GM18526 (cell line): ENCODE results near the gene KCNJ11.

Experiments
- POLR2A ChIP-seq: IDR thresholded peaks from 3 replicates; pipeline ENCODE4 v1.6.1; 2011; ENCODE audit not compliant: insufficient read length; ENCODE audit errors: extremely low read depth

Gene KCNJ11

DNA sequence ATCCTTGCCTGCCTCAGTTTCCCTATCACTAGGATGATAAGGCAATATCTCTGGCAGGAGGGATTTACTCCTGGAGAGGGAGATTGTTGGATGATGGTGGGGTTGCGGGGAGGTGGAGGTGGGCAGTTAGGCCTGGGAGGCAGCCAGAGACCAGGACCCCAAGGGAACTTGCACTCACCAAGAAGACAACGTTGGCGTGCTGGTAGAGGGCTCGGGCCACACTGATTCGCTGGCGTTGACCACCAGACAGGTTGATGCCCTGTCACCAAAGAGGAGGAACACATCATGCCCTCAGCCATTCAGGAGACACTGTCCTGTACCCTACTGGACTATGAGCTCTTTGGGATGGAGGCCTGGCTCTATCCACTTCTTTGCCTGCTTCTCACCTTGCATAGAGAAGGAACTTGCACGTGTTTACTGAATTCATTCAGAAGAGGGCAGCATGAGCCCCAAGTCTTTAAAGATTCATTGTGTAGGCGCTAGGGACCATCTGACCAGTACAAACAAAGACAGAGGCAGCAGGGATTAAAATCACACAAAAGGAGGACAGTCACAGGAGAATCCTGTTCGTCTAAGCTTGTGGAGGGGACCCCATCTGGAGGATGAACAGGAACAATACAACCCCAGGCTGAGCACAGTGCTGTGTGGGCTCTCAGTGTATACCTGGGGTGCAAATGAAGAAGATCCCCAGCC is 24.2 kb upstream of the KCNJ11 start:
- TF ChIP-seq POLR2A: no peak

DNA sequence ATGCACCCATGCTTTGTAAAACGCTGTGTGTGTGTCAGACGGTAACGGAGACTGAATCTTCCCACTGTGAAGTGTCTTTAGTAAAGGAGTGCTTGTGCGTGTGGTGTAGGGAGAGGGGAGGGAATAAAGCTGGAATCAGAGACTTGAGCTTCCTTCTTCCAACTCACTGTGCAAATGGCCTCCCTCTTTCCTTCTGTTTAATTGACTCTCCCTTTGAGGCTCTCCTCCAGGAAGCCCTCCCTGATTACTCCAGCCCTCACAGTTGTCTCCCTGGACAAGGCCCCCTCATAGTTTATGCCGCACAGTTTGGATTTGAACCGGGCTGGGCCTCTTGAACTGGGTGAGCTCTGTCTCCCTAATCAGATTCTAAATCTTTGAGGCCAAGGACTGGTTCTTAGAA is 23.0 kb upstream of the KCNJ11 start:
- TF ChIP-seq POLR2A: no peak

DNA sequence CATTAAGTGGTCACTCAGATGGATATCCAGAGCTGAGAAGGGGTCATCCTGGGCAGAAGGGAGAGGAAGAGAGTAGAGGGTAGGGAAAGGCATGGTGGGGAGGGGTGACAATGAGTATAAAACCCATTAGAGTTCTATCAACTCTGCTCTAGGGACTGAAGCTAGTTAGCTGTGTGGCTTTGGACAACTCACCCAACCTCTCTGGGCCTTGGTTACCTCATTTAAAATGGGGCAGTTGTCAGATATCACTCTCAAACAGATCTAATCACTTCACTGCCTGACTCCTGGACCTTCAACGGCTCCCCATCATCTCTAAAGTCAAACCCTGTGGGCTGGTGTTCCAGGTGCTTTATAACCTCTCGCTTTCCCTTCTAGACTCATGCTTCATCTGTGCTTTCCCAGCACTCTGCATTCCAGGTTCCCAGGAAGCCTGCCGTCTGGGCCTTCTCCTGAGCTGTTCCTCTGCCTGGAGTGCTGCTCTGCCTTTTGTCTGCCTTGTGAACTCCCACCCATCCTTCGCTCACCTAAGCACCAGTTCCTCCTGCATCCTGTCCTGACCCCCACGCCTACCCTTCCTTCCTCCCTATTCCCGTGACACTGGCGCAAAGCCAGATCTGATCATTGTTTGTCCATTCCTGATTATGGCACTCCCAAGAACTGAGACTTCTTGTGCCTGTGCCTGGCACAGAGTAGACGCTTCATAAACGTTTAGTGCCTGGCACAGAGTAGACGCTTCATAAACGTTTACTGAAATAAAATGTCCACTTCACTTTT is 22.3 kb upstream of the KCNJ11 start:
- no peak for TF ChIP-seq POLR2A

DNA sequence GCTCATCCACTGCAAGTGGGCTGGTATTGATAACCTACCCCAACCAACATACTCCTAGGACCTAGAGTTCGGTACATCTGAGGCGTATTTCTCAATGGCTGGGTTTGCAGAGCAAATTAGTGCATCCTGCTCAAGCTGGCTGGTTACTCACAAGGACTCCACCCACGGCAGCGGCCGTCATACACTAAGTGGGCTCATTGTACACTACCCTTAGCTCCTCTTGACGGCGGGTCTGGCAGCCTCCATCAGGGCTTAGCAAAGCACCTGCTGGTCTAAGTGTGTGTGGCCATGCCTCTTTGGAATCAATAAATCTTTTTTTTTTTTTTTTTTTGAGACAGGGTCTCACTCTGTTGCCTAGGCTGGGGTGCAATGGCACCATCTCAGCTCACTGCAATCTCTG is 20.2 kb upstream of the KCNJ11 start:
- no peak for TF ChIP-seq POLR2A

DNA sequence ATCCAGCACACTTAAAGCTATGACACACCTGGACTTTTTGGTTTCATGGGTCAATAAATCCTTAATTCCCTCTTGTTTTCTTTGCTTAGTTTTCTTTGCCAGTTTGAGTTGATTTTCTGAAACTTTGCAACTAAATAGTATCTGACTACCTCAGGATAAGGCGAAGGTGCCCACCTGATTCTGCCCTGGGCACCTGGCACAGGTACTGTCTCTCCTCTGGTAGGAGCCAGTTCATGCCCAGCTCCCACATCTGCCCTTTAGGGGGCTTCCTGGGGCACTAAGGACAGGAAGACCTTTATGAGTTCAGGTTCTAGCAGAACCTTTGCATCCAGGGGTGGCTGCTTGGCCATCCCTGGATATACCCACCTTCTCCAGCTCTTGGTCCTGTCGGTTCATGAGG is 19.6 kb upstream of the KCNJ11 start:
- TF ChIP-seq POLR2A: no peak

DNA sequence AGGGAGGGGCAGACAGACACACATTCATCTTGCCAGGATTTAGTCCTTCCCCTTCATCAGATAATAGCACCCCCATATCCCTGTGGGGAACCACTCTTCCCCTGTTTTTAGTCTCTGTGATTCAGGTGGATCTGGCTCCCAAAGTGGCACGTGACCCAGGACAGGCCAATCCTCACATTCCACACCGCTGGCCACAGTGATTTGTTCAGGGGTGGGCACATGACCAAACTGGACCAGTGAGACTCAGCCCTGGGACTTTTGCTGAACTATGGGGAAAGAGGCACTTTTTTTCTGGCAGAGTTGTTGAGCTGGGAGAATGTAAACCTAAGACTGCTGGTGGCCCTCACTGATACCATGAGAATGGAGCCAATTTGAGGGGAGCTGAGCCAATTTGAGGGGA is 19.1 kb upstream of the KCNJ11 start:
- no peak for TF ChIP-seq POLR2A

DNA sequence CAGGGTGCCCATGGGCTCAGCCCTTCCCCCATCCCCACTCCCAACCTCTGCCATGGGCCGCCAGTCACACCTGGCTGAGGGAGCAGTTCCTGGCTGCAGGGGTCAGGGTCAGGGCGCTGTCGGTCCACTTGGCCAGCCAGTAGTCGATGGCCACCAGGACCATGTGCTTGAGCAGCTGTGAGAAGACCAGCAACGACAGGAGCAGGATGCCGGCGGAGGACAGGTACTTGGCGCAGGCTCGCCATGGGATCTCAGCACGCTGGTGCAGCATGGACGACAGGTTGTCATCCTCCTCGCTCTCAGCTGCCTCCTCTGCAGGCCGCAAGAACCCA is 18.3 kb upstream of the KCNJ11 start:
- no peak for TF ChIP-seq POLR2A

DNA sequence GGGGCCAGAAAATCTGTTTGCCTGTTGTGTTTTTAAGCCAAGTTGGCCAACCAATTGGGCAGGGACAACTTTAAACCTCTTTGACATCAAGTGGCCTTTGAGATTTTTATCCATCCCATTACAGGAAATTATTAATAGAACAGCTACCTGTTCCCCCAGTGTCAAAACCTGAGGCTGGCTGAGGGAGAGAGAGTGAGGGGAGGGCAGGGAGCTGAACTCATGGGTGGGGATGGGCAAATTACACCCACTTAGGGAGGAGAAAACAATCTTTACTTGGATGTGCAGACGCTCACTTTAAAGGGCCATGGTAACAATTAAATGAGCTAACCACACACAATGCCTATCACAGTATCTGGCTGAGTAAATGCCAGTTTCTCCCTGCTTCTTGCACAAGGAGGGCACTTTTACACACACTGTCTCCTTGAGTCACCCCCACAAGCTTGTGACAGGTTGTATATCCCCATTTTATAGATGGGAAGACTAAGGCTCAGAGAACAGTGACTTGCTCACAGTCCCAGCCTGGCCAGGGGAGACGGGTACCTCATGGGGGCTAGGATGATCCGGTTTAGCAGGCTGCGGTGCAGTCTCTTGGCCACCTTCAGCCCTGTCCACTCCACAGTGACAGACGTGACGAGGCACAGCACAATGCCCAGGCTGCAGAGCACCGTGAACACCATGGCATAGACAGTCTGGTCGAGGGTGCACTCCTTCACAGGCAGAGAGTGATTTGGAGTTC is 17.8 kb upstream of the KCNJ11 start:
- no peak for TF ChIP-seq POLR2A

DNA sequence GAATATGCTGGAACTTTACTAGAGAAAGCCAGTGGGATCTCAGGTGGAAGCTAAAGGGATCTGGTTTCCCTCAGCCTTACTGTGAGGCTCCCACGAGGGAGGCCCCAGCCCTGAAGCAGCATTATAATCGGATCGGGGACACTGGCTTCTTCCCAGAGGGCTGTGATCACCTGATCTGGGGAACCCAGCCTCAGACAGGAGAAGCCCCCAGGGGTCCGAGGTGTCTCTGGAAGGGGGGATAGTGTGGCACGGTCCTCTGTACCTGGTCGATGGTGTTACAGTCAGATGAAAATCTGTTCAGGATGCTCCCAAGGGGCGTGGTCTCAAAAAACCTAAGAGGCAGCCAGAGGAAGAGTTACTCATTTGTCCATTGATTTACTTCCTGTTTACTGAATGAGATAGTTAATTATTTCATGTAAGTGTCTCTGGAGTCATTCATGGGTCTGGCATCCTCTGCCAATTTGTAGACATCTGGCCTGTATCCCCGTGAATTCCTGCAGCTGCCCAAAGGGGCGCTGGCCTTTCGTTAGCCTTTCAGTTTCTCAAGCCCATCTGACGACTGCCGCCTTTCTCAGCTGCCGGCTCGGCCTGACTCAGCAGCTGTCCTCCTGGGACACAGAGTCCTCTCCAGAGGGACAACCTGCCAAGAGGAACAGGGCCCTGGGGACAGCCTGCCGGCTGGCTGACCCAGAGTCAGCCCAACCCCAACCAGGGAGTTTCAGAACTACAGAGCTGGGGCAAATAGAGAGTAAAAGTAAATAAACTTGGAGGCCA is 17.0 kb upstream of the KCNJ11 start:
- TF ChIP-seq POLR2A: no peak

DNA sequence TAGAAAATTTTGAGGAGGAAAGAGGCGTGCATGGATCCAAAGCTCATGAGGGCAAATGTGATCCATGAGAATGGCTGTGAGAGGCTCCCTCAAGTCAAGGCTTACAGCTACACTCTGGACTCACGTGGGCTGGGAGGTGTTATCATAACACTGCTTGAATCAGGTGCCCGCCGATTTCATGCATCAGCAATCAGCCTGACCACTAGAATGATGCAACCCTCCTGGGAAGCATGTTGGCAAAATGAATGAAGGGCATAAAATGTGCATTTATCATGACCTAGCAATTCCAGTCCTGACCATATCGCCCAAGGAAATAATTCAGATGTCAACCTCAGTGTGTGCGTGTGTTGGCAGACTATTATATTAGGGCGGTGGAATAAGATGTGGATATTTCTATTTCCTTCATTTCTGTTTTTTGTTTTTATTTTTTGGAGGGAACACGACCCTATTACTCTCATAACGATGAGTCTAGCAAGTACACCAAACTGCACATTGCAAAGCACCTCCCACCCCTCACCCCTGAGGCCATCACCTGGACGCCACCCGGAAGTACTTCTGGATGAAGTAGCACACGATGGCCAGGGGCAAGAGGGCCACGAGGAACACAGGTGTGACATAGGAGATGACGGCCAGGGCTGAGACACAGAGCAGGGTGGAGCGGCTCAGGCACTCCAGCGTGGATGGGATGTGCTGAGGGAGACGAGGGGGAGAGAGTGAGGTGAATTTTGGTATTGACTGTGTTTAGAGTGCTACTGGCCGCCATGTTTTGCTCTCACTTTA is 15.7 kb upstream of the KCNJ11 start:
- no peak for TF ChIP-seq POLR2A

DNA sequence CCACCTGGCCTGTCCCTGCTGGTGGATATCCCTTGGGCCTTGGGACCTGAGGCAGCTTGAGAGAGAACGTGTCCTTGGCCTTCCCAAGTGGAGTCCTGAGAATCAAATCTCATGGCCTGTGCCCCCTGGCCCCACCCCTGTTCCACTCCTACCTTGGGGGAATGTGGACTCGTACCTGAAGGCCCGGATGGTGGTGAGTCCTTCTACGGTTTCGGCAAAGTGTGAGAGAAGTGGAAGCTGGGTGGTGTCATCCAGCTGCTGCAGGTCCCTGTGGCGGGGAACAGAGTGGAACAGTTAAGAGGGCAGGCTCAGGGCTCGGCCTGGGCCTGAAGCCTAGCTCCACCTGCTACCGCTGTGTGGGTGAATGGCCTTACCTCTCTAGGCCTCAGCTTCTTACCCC is 14.0 kb upstream of the KCNJ11 start:
- no peak for TF ChIP-seq POLR2A

DNA sequence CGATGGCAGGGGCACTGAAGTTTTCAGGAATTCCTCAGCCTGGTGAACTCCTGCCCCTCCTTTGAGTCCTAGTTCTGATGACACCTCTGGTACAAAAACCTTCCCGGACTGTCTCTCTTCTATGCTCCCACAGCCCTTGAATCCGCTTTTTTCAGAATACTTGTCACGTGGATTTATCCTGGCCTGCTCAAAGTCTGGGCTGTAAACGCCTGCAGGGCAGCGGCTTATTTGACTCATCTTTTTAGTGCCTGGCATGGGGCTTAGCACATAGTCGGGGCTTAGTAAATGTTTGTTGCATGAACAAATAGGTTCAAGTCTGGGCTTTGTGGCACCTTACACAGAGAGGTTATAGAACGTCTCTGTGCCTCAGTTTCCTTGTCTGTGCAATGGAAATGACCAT is 13.4 kb upstream of the KCNJ11 start:
- no peak for TF ChIP-seq POLR2A

DNA sequence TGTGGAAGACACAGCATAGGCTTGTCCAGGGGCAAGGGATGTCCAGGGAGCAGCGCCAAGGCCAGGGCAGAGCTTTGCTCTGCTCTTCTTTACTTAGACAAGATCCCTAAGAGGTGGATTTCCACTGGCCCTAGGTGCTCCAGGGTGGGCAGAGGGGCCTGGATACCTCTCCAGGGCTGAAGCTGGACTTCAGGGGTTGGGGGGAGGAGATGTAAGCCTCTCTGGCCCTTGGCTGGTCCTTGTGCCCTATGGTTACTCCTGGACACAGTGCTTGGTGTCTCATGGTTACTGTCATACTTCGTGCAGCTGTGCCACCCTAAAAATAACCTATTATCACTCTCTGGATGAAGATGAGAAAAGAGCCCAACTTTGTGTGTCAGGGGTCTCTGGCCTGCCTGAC is 12.9 kb upstream of the KCNJ11 start:
- no peak for TF ChIP-seq POLR2A

DNA sequence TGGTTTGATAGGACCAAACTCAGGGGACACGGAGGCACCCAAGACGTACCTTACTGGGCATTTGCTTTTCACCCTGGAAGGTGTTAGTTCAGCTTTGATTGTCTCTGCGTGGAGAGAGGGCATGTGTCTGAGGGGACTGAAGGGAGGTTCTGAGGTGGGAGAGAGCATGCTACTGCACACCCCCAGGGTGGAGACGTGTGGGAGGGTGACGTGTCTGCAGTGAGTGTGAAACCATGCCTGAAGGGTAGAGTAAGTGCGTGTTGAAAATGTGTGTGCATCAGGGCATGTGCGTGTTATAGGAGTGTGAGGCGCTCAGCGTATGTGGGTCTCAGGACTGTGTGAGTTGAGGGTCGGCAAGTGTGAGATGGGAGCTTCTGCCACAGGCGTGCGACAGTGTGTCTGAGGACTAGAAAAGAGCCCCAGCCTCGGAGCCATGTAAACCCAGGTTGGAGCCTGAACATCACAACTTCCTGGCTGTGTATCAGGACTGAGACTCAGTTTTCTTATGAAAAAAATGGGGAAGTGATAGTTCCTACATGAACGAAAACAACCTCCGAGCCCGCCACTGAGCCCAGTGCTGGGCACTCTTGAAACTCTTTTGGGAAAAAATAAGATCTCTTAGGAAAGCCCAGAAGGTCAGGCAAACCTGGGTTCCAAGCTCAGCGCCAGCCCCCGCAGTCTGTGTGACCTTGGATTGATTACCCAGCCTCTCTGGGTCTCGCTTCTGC is 11.8 kb upstream of the KCNJ11 start:
- TF ChIP-seq POLR2A: no peak
